Fibroblast of lung (primary cell): ENCODE results near the gene BMS1.

Experiments used
- CTCF ChIP-seq, 2 donors: IDR thresholded peaks in 1 of 2; conservative IDR thresholded peaks in 1 of 2; 1 replicate in 1 of 2; 2 replicates in 1 of 2; pipeline ENCODE4 v1.5.1; 2011 to 2012; ENCODE audit warnings: low read length in 2 of 2, control low read depth in 1 of 2, inconsistent platforms in 1 of 2, low read depth in 1 of 2, mild to moderate bottlenecking in 1 of 2
- EZH2 ChIP-seq: IDR thresholded peaks from 2 replicates; pipeline ENCODE4 v1.5.1; 2012; ENCODE audit warnings: low read length, control low read depth, mild to moderate bottlenecking; ENCODE audit errors: missing control alignments

- TF ChIP-seq CTCF (conservative IDR thresholded peaks at IDR 0.05 in 1 of 2, IDR thresholded peaks at IDR 0.05 in 1 of 2; ENCODE audit: low read depth in 1 of 2, low read length in 2 of 2) (no peak), EZH2 (no peak)
Observed at GRCh38 chr10:42785759-42786158, 3.2 kb downstream of the BMS1 start.
